Heart left ventricle (tissue), 16 donors: ENCODE measurements around the gene CHRNA5. TPM values are rescaled to one million over a fixed set of nuclear protein-coding genes. Genes with fewer than 3 reads are reported as not detected.

Experiments used
- ATAC-seq, 4 donors: fragments of 200-7000 bp; cut with Tn5 transposase; one replicate each; pipeline ENCODE4 v1.9.1; 2020 to 2022; ENCODE audit warnings: moderate library complexity in 4 of 4, mild to moderate bottlenecking in 3 of 4, moderate number of reproducible peaks in 1 of 4
- DNase-seq, 5 donors: peaks; one replicate each; pipeline ENCODE4 v3.0.0-alpha.2; 2020
- H3K27ac ChIP-seq, 12 donors: fragments of 200-600 bp; sonication (generic) in 4 of 12; one replicate each; pipeline versions ENCODE4 v1.5.0 to v1.8.0; 2016 to 2022; ENCODE audit warnings: mild to moderate bottlenecking in 2 of 12
- H3K27me3 ChIP-seq, 9 donors: fragments of 200-600 bp; sonication (generic) in 2 of 9; one replicate each; pipeline versions ENCODE4 v1.5.1 to v1.8.0; 2016 to 2022; ENCODE audit warnings: mild to moderate bottlenecking in 3 of 9
- H3K36me3 ChIP-seq, 9 donors: fragments of 200-600 bp; sonication (generic) in 2 of 9; one replicate each; pipeline versions ENCODE4 v1.5.0 to v1.8.0; 2018 to 2022; ENCODE audit warnings: mild to moderate bottlenecking in 2 of 9
- H3K4me1 ChIP-seq, 12 donors: fragments of 200-600 bp; sonication (generic) in 4 of 12; one replicate each; pipeline versions ENCODE4 v1.5.0 to v1.8.0; 2016 to 2022; ENCODE audit warnings: mild to moderate bottlenecking in 3 of 12
- H3K4me3 ChIP-seq, 12 donors: fragments of 200-600 bp; sonication (generic) in 4 of 12; one replicate each; pipeline versions ENCODE4 v1.5.0 to v1.8.0; 2017 to 2022; ENCODE audit warnings: mild to moderate bottlenecking in 9 of 12, moderate library complexity in 4 of 12
- H3K9me3 ChIP-seq, 12 donors: fragments of 200-600 bp; sonication (generic) in 4 of 12; one replicate each; pipeline versions ENCODE4 v1.5.0 to v1.8.0; 2016 to 2022; ENCODE audit warnings: mild to moderate bottlenecking in 1 of 12
- CTCF ChIP-seq, 12 donors: fragments of 200-600 bp; sonication (generic) in 4 of 12; IDR thresholded peaks; one replicate each; pipeline versions ENCODE4 v1.5.0 to v1.8.0; 2018 to 2022; ENCODE audit warnings: antibody characterized with exemption in 12 of 12, mild to moderate bottlenecking in 5 of 12
- POLR2A ChIP-seq, 2 donors: fragments of 450-650 bp; IDR thresholded peaks; one replicate each; pipeline ENCODE4 v1.6.1; 2017; ENCODE audit warnings: antibody characterized with exemption in 2 of 2, mild to moderate bottlenecking in 2 of 2, moderate library complexity in 2 of 2
- WGBS, 4 donors: extraction: QIAGEN DNeasy Blood & Tissue Kit in 2 of 4; methylation state at CpG; one replicate each; pipeline versions ENCODE4 v1.1.5 to v1.1.7; 2013 to 2018; 5-methylcytosine and 5-hydroxymethylcytosine counted together
- intact Hi-C, 10 donors: fragments of 100-400 bp; cut with DNase I; formaldehyde crosslinking; loops; one replicate each; pipeline versions ENCODE4 v1.11.1 to v1.14.2; 2022
- polyA plus RNA-seq, 2 donors: library from polyadenylated mRNA; stranded (reverse); fragments of 200-250 nt; gene quantifications; one replicate each; pipeline ENCODE4 v1.2.3, GENCODE V29; 2013
- total RNA-seq, 9 donors: library from RNA; depleted of rRNA in 2 of 9; stranded (reverse); fragments of >200 nt in 2 of 9; fragmentation: NEBNext Ultra II Directional in 3 of 9; extraction: Animal tissue kit (Norgen Biotek cat#: 25700) in 3 of 9; gene quantifications; one replicate each; pipeline versions ENCODE4 v1.1.0 to v1.2.4, GENCODE V29; 2016 to 2023
- donor health status: ischemic (EF 13 %, LVEDD 7.1; RV severe dilation, severe dysfunction).
- donor health status: healthy with polysubstance abuse.
- donor health status: DM: no; HTN: yes; CAD: no.
- donor health status: DM: no; HTN: no; CAD: no.
- donor health status: ischemic (EF 25% LVEDD 6.9; RV normal size, moderate dysfunction).
- donor health status: ischemic (EF 25% LVEDD 5.7; RV mildly dilated, moderate dysfunction).
- donor health status: healthy.
- donor health status: DM: yes; HTN: yes; CAD: no.
- donor health status: ischemic (EF 35%, LVEDD 5.7; RV mildly dilated, moderate dysfunction).
- donor health status: nonischemic (EF 11% LVEDD 7.7; RV severe dilation, severe dysfunction).
- donor health status: DM: yes; HTN: yes; CAD: no.
- donor health status: PGD.
- donor health status: ischemic (EF 29% LVEDD 5.4; RV normal size, mild dysfunction).
- donor health status: nonischemic (EF 23%, LVEDD 6.1; RV moderate dilation, normal function).

The CHRNA5 gene
- total and polyA plus RNA-seq, 11 donors: 0.64 to 4.0 (median 1.5) TPM

GRCh38 chr15:78628227-78628626 is 62.9 kb downstream of the CHRNA5 start:
- DNase-seq: no peak
- H3K4me3 ChIP-seq: no peak overlapping the region
- intact Hi-C loops: loop anchor here in 1 of 10 donors (10.0 kb wide), 1 partner anchor 557 kb away; no protein-coding TSS in a partner anchor
- 76 to 82% (median 79%) methylated on average over 6 of the region's 6 CpGs for WGBS, 4 donors
- peaks cover 0 to 25% (median 0%) of the 10 kb centered on the region in 9 donors for H3K27me3 ChIP-seq
- H3K36me3 ChIP-seq: no peaks in the 10 kb centered on the region
- H3K9me3 ChIP-seq: peaks cover 0 to 5% (median under 1%) of the 10 kb centered on the region in 12 donors
- no peak for ATAC-seq
- TF ChIP-seq CTCF (IDR thresholded peaks at IDR 0.05) (no peak), POLR2A (IDR thresholded peaks at IDR 0.05) (no peak)
- no peaks in the 10 kb centered on the region for H3K4me1 ChIP-seq
- H3K27ac ChIP-seq: no peak overlapping the region

DNA sequence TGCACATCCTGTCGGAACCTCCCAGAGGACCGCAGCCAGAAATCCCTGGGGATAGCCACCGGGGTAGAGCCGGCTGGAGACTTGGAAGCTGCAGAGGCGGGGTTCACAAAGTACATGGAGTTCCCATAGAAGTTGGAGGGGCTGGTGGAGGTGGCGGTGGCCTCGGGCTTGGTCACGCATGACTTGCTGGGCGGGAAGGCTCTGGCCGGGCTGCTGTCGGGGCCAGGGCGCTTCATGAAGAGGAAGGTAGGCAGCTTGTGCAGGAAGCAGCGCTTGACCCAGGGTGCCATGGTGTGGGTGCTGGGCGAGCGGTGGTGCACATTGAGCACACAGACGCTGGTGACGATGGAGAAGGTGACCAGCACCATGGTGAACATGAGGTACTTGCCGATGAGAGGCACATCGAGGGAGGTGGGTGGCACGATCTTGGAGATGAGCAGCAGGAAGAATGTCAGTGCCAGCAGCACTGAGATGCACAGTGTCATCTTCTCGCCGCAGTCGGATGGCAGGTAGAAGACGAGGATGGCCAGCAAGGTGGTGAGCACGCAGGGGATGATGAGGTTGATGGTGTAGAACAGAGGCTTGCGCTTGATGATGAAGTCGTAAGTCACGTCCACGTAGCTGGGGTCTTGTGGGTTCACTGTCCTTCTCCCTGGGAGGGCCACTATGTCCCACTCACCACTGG is 63.9 kb downstream of the CHRNA5 start:
- Histone ChIP-seq H3K36me3 (no peaks in the 10 kb centered on the region), H3K27me3 (peaks cover 0 to 25% (median 0%) of the 10 kb centered on the region in 9 donors), H3K9me3 (peaks cover 0 to 14% (median 4%) of the 10 kb centered on the region in 12 donors), H3K27ac (no peak overlapping the region), H3K4me1 (no peaks in the 10 kb centered on the region), H3K4me3 (no peak overlapping the region)
- DNase-seq (no peak), ATAC-seq (no peak)
- WGBS, 4 donors: 87 to 90% (median 88%) methylated on average over 28 to 29 of the region's 29 CpGs
- intact Hi-C loops: loop anchor here in 1 of 10 donors (10.0 kb wide), 1 partner anchor 556 kb away; no protein-coding TSS in a partner anchor
- TF ChIP-seq POLR2A (IDR thresholded peaks at IDR 0.05) (no peak), CTCF (IDR thresholded peaks at IDR 0.05) (no peak)

DNA sequence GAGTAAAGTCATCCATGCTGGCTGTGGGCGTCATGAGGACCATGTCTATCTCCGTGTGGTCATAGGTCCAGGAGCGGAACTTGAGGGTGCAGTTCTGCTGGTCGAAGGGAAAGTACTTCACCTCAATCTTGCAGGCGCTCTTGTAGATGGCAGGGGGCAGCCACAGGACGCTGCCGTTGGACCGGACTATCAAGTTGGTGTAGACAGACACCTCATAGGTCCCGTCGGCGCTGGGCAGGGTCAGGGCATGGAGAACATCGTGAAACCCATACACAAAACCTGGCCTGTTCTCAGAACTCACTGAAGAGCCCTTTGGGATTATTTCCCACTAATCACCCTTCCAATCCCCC is 64.4 kb downstream of the CHRNA5 start:
- no peak for TF ChIP-seq POLR2A (IDR thresholded peaks at IDR 0.05)
- TF ChIP-seq CTCF (IDR thresholded peaks at IDR 0.05): no peak

DNA sequence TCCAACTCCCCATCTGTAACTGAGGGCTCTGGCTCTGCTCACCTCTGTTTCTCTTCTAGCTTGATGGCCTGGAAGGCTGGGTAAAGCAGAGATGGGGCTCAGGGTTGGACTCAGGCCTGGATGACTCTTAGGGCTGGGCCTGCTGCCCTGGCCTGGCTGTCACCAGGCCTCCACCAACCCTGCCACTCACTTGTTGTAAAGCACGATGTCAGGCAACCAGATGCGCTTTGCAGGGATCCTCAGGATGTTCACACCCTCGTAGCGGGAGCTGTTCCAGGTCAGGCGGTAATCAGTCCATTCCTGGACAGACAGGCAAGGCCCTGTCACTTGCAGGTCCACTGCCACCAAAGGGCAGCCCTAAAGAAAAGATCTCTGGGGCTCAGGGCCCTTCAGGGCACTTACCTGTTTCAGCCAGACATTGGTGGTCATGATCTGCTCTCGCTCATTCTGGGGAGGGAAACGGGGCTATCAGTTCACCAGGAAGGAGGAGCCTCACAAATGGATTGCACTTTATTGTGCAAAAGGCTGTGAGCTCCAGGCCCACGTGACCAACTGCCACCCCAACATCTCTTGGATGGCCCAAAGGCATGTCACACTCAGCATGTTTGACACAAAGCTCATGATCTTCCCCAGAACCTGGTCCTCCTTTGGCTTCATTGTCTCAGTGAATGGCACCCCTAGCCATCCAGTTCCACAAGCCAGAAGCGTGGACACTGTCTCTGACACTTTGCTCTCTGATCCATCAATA is 65.7 kb downstream of the CHRNA5 start:
- Histone ChIP-seq H3K27ac (no peak overlapping the region), H3K4me1 (no peaks in the 10 kb centered on the region), H3K9me3 (peaks cover 0 to 14% (median 4%) of the 10 kb centered on the region in 12 donors), H3K4me3 (no peak overlapping the region), H3K27me3 (peaks cover 0 to 21% (median 0%) of the 10 kb centered on the region in 9 donors), H3K36me3 (no peaks in the 10 kb centered on the region)
- WGBS, 4 donors: 68 to 75% (median 74%) methylated on average over 8 to 9 of the region's 9 CpGs
- ATAC-seq: peak in 2 of 4 donors; percentile 33 to 36
- intact Hi-C loops: loop anchor here in 1 of 10 donors (10.0 kb wide), 1 partner anchor 374 kb away; no protein-coding TSS in a partner anchor
- no peak for DNase-seq
- TF ChIP-seq POLR2A (IDR thresholded peaks at IDR 0.05) (no peak), CTCF (IDR thresholded peaks at IDR 0.05) (no peak)

More for the DNA sequence above, 64.4 kb downstream of the CHRNA5 start:
- ATAC-seq (no peak), DNase-seq (no peak)
- Histone ChIP-seq H3K4me1 (no peaks in the 10 kb centered on the region), H3K27ac (no peak overlapping the region), H3K36me3 (no peaks in the 10 kb centered on the region), H3K27me3 (peaks cover 0 to 22% (median 0%) of the 10 kb centered on the region in 9 donors), H3K4me3 (no peak overlapping the region), H3K9me3 (peaks cover 0 to 14% (median 4%) of the 10 kb centered on the region in 12 donors)
- intact Hi-C loops: loop anchor here in 2 of 10 donors (10.0 kb wide), 2 partner anchors 375 to 555 kb away; no protein-coding TSS in a partner anchor
- WGBS, 4 donors: 92 to 94% (median 92%) methylated on average over 10 to 12 of the region's 12 CpGs
